ENCODE measurements around the gene FNDC10.

DNA sequence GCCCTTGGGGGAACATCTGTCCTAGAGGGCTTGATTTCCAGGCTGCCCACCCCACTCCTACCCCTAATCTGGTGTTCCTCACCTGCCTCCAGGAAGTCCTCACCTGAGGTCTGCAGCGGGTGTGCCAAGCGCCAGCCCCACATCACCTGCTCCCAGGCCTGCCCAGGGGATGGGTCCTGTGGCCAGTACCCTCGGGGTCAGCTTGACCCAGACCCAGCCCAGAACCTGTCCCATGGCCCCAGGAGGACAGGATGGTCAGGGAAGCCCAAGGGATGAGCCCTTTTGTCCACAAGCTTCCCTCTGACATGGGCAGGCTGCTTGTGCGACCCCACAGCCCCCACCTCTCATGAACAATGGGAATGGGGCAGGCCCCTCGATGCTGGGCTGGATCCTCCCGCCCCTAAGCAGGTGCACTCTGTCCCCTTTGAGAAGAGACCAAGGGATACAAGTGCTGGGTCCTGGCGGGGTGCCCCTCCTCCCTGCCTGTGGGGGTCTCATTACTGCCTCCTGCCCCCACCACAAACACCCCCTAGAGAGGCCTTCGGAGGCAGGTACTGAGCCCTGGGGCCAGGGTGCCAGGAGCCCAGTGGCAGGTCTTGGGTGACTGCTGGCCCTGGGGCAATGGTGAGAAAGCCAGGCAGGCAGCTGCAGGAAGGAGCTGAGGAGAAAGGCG lies 18.6 kb upstream of the FNDC10 start:
- TF ChIP-seq CREB1 (IDR thresholded peaks at IDR 0.05; ENCODE audit: low read depth) = no peak
- no peak for TF ChIP-seq TAF1 (IDR thresholded peaks at IDR 0.05; ENCODE audit: low read depth)
- TF ChIP-seq, protein P1, sequence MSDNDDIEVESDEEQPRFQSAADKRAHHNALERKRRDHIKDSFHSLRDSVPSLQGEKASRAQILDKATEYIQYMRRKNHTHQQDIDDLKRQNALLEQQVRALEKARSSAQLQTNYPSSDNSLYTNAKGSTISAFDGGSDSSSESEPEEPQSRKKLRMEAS (IDR thresholded peaks at IDR 0.05) = no peak
- no peak for TF ChIP-seq CEBPB (IDR thresholded peaks at IDR 0.05)
- no peak for TF ChIP-seq RAD21 (IDR thresholded peaks at IDR 0.05; ENCODE audit: low read depth)
- TF ChIP-seq EP300 (IDR thresholded peaks at IDR 0.05; ENCODE audit: borderline replicate concordance) = no peak
- TF ChIP-seq, protein P2, sequence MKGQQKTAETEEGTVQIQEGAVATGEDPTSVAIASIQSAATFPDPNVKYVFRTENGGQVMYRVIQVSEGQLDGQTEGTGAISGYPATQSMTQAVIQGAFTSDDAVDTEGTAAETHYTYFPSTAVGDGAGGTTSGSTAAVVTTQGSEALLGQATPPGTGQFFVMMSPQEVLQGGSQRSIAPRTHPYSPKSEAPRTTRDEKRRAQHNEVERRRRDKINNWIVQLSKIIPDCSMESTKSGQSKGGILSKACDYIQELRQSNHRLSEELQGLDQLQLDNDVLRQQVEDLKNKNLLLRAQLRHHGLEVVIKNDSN (IDR thresholded peaks at IDR 0.05) = no peak
- no peak for TF ChIP-seq TEAD4 (IDR thresholded peaks at IDR 0.05)

Measured in Ishikawa (cell line).